Gastroesophageal sphincter (tissue), 4 donors: Measurements from ENCODE around the gene ME2. TPM values are rescaled to one million over a fixed set of nuclear protein-coding genes. Genes with fewer than 3 reads are reported as not detected.
"Not testable (repeated sequence)": the region's sequence is repeated elsewhere in the genome, so short reads cannot be mapped to it uniquely, and the experiment has no call there.

Experiments used
- ATAC-seq: fragments of 150-250 bp; one replicate; pipeline ENCODE4 v1.9.1; 2016; ENCODE audit warnings: mild to moderate bottlenecking, moderate library complexity
- H3K27ac ChIP-seq, 4 donors: fragments of 200-600 bp; sonication (generic) in 3 of 4; 1 replicate in 3 of 4; 2 replicates in 1 of 4; pipeline ENCODE4 v1.5.1; 2016 to 2019
- H3K27me3 ChIP-seq: fragments of 200-600 bp; sonication (generic); one replicate; pipeline ENCODE4 v1.5.1; 2019
- H3K36me3 ChIP-seq, 2 donors: fragments of 200-600 bp; sonication (generic); one replicate each; pipeline ENCODE4 v1.5.1; 2019; ENCODE audit warnings: control low read depth in 1 of 2
- H3K4me1 ChIP-seq, 3 donors: fragments of 200-600 bp; sonication (generic); 1 replicate in 2 of 3; 2 replicates in 1 of 3; pipeline ENCODE4 v1.5.1; 2016 to 2019; ENCODE audit warnings: control low read depth in 2 of 3
- H3K4me3 ChIP-seq, 2 donors: fragments of 200-600 bp; sonication (generic); one replicate each; pipeline ENCODE4 v1.5.1; 2019; ENCODE audit warnings: mild to moderate bottlenecking in 1 of 2, moderate library complexity in 1 of 2
- H3K9me3 ChIP-seq, 3 donors: fragments of 200-600 bp; sonication (generic); one replicate each; pipeline ENCODE4 v1.5.1; 2017 to 2019; ENCODE audit warnings: control low read depth in 2 of 3
- EP300 ChIP-seq: sonication (generic); formaldehyde crosslinking; IDR thresholded peaks from one replicate; pipeline ENCODE4 v1.6.1; 2017; ENCODE audit warnings: antibody characterized with exemption, mild to moderate bottlenecking
- POLR2A ChIP-seq, 2 donors: fragments of 450-650 bp; IDR thresholded peaks; one replicate each; pipeline ENCODE4 v1.6.1; 2017; ENCODE audit warnings: antibody characterized with exemption in 2 of 2, mild to moderate bottlenecking in 2 of 2, moderate library complexity in 1 of 2
- POLR2AphosphoS5 ChIP-seq: sonication (generic); formaldehyde crosslinking; IDR thresholded peaks from one replicate; pipeline ENCODE4 v1.6.1; 2017; ENCODE audit warnings: antibody characterized with exemption
- WGBS, 2 donors: methylation state at CpG; one replicate each; pipeline ENCODE4 v1.1.5; 2018; ENCODE audit warnings: low coverage in 1 of 2; 5-methylcytosine and 5-hydroxymethylcytosine counted together
- total RNA-seq, 4 donors: library from RNA; depleted of rRNA; stranded (reverse); fragments of >200 nt; gene quantifications; one replicate each; pipeline ENCODE4 v1.1.0, GENCODE V29; 2016
- TF ChIP-seq, protein P1 (sequence below), 4 experiments: fragments of 200-600 bp in 2 of 4; fragments of 450-650 bp in 2 of 4; sonication (generic) in 1 of 4; IDR thresholded peaks; one replicate each; pipeline ENCODE4 v1.5.1; 2017 to 2019; ENCODE audit warnings: antibody characterized with exemption in 4 of 4, mild to moderate bottlenecking in 2 of 4, moderate library complexity in 2 of 4

The ME2 gene
- total RNA-seq, 4 donors from 2014 or later = 44.8 to 59.2 (median 53.1) TPM

DNA sequence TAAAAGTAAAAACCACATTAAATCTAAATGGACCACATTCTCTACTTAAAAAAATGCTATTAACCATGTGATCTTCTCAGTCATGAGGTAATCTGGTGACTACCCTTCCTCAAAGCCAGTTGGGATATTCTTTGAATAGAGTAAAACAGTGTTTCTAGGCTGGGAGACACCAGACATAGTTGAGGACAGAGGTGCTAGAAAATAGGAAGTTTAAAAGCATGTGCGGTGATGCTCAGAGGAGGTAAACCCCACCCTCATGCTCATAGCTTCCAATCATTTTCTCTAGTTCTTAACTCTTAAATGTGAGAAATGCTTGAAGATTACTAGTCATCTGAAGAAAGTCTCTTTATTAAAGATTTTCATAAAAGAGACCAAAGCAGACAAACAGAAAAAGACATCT is 58.3 kb downstream of the ME2 start:
- ATAC-seq = no peak
- no peak overlapping the region for H3K4me3 ChIP-seq
- H3K27ac ChIP-seq = no peak overlapping the region
- H3K36me3 ChIP-seq = peaks cover 0 to 38% of the 10 kb centered on the region in 2 donors
- no peaks in the 10 kb centered on the region for H3K4me1 ChIP-seq
- H3K27me3 ChIP-seq = no peaks in the 10 kb centered on the region
- H3K9me3 ChIP-seq = no peaks in the 10 kb centered on the region
- WGBS, 2 donors = 90 to 100% methylated on average over 1 of the region's 1 CpG
- no peak for TF ChIP-seq POLR2A (IDR thresholded peaks at IDR 0.05)
- no peak for TF ChIP-seq EP300
- TF ChIP-seq, protein P1, sequence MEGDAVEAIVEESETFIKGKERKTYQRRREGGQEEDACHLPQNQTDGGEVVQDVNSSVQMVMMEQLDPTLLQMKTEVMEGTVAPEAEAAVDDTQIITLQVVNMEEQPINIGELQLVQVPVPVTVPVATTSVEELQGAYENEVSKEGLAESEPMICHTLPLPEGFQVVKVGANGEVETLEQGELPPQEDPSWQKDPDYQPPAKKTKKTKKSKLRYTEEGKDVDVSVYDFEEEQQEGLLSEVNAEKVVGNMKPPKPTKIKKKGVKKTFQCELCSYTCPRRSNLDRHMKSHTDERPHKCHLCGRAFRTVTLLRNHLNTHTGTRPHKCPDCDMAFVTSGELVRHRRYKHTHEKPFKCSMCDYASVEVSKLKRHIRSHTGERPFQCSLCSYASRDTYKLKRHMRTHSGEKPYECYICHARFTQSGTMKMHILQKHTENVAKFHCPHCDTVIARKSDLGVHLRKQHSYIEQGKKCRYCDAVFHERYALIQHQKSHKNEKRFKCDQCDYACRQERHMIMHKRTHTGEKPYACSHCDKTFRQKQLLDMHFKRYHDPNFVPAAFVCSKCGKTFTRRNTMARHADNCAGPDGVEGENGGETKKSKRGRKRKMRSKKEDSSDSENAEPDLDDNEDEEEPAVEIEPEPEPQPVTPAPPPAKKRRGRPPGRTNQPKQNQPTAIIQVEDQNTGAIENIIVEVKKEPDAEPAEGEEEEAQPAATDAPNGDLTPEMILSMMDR (IDR thresholded peaks at IDR 0.05) = no peak
- TF ChIP-seq POLR2AphosphoS5 = no peak

DNA sequence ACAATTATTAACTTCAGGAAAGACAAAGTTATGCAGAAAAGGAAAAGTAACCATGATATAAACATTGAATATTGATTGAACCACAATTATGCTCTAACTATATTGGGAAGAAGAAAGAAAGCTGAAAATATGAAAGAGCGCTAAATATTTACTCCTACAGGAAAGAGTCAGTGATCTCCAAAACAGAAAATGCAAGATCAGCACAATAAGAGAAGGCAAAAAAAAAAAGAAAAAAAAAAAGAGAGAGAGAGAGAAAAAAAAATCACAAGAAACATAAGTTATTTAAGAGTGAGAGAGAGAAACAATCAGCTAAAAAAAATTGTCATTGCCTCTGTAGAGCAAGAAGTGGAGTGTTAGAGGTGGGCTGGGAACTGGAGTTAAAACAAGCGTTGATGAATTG is 60.0 kb downstream of the ME2 start:
- no peaks in the 10 kb centered on the region for H3K27me3 ChIP-seq
- WGBS, 2 donors = 100% methylated on average over 2 of the region's 2 CpGs
- no peak for ATAC-seq
- no peak overlapping the region for H3K27ac ChIP-seq
- TF ChIP-seq, protein P1 (IDR thresholded peaks at IDR 0.05) = no peak
- no peak for TF ChIP-seq POLR2A (IDR thresholded peaks at IDR 0.05)
- TF ChIP-seq POLR2AphosphoS5 = no peak
- no peak for TF ChIP-seq EP300
- no peaks in the 10 kb centered on the region for H3K9me3 ChIP-seq
- H3K4me1 ChIP-seq = no peaks in the 10 kb centered on the region
- no peak overlapping the region for H3K4me3 ChIP-seq
- H3K36me3 ChIP-seq = peaks cover 0 to 24% of the 10 kb centered on the region in 2 donors

DNA sequence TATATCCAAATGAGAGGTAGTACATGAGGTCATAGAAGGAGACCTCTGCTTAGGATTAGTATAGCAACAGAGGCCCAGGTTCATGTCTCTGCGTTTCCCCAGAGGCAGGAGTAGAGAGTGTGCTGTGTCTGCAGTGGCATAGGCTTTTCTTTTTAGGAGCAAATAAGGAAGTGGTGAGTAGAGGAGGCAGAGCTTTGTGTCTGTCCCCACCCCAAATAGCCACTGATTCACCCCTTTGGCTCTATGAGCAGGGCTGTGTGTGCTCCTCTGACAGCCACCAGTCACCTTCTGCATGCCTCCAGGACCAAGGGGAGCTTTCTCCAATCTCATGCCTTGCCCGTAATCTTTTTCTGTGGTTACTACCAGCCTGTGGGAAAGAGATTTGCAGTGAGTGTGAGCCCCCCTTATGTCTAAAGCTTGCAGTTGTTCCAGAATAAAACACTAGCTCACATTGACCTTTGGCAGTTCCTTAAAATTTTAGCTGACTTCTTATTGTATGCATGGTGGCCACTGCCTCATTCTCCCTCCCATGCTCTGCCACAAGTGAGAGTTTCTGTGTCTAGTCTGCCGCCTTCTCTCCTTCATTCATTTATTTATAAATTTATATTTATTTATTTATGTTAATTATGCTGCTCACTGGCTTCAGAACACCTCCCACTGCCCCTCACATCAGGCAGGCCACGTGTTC is 65.5 kb downstream of the ME2 start:
- no peak overlapping the region for H3K4me3 ChIP-seq
- no peak for ATAC-seq
- no peaks in the 10 kb centered on the region for H3K9me3 ChIP-seq
- 75 to 80% methylated on average over 4 of the region's 4 CpGs for WGBS, 2 donors
- H3K27ac ChIP-seq = no peak overlapping the region
- H3K4me1 ChIP-seq = no peaks in the 10 kb centered on the region
- peaks cover 0 to 43% of the 10 kb centered on the region in 2 donors for H3K36me3 ChIP-seq
- H3K27me3 ChIP-seq = no peaks in the 10 kb centered on the region
- TF ChIP-seq EP300 (no peak), POLR2AphosphoS5 (no peak), POLR2A (IDR thresholded peaks at IDR 0.05) (no peak)
- TF ChIP-seq, protein P1 (IDR thresholded peaks at IDR 0.05) = no peak

DNA sequence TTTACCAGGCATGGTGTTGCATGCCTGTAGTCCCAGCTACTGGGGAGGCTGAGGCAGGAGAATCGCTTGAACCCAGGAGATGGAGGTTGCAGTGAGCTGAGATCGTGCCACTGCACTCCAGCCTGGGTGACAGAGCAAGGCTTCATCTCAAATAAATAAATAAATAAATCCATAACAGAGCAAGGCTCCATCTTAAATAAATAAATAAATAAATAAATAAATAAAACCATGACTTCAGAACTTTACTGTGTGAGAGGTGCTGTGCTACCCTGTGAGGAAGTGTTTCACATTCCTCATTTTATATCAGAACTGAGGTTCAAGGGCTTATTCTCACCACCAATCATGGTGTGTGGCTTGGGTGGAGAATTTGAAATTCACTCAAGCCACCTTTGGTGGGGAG is 67.0 kb downstream of the ME2 start:
- not testable (repeated sequence) for ATAC-seq, H3K4me1 ChIP-seq, H3K9me3 ChIP-seq, H3K27me3 ChIP-seq, H3K27ac ChIP-seq, H3K4me3 ChIP-seq
- 93% methylated on average over 2 of the region's 2 CpGs; no CpG with 5 or more reads in 1 of the 2 donors for WGBS, 2 donors
- H3K36me3 ChIP-seq = peaks cover 0 to 31% of the 10 kb centered on the region in 2 donors

DNA sequence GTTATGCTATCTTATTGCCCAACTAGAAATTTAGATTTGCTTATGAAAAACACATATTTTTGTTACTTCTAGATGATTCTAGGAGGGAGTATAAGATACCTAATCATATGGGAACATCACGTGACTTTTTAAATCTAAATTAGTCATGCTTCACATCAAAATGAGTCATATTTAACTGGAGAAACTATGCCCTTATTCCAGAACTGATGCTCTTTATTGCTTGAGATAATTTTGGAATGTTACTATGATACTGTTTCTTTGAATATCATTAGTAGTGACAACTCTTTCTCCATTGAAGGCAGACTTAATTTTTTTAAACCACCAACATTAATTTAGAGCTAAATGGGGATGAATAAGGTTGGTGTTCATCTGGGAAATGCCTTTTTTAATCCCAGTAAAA is 69.0 kb downstream of the ME2 start:
- no peak overlapping the region for H3K27ac ChIP-seq
- TF ChIP-seq, protein P1 (IDR thresholded peaks at IDR 0.05) = no peak
- TF ChIP-seq EP300 = no peak
- TF ChIP-seq POLR2A (IDR thresholded peaks at IDR 0.05) = no peak
- no peak for TF ChIP-seq POLR2AphosphoS5
- H3K36me3 ChIP-seq = peaks cover 0 to 29% of the 10 kb centered on the region in 2 donors
- 30 to 44% methylated on average over 1 of the region's 1 CpG for WGBS, 2 donors
- no peak overlapping the region for H3K4me3 ChIP-seq
- H3K9me3 ChIP-seq = no peaks in the 10 kb centered on the region
- H3K4me1 ChIP-seq = no peaks in the 10 kb centered on the region
- H3K27me3 ChIP-seq = no peaks in the 10 kb centered on the region
- no peak for ATAC-seq
